ENCODE data around the gene AUTS2.

Gene AUTS2

GRCh38 chr7:69795932-69796331 is 197.7 kb downstream of the AUTS2 start:
- H3K4me3 Mint-ChIP-seq = no peak overlapping the region
- H3K27me3 Mint-ChIP-seq (ENCODE audit: low read depth, poor library complexity) = no peaks in the 10 kb centered on the region
- no peak for DNase-seq
- no peaks in the 10 kb centered on the region for H3K36me3 Mint-ChIP-seq (ENCODE audit: low read depth)
- no peak overlapping the region for H3K27ac Mint-ChIP-seq
- TF ChIP-seq CTCF (IDR thresholded peaks at IDR 0.05) = no peak
- H3K9me3 Mint-ChIP-seq = no peaks in the 10 kb centered on the region
- peaks cover 66% of the 10 kb centered on the region for H3K4me1 Mint-ChIP-seq

- H3K9me3 Mint-ChIP-seq = no peaks in the 10 kb centered on the region
- no peaks in the 10 kb centered on the region for H3K36me3 Mint-ChIP-seq (ENCODE audit: low read depth)
- peaks cover 66% of the 10 kb centered on the region for H3K4me1 Mint-ChIP-seq
- no peaks in the 10 kb centered on the region for H3K27me3 Mint-ChIP-seq (ENCODE audit: low read depth, poor library complexity)
- H3K27ac Mint-ChIP-seq = no peak overlapping the region
- no peak for TF ChIP-seq CTCF (IDR thresholded peaks at IDR 0.05)
- no peak for DNase-seq
- no peak overlapping the region for H3K4me3 Mint-ChIP-seq
These were observed 198.1 kb downstream of the AUTS2 start for GRCh38 chr7:69796416-69796815.

- no peak overlapping the region for H3K27ac Mint-ChIP-seq
- H3K4me1 Mint-ChIP-seq = peaks cover 69% of the 10 kb centered on the region
- no peak for TF ChIP-seq CTCF (IDR thresholded peaks at IDR 0.05)
- H3K4me3 Mint-ChIP-seq = no peak overlapping the region
- no peaks in the 10 kb centered on the region for H3K36me3 Mint-ChIP-seq (ENCODE audit: low read depth)
- DNase-seq = no peak
- H3K9me3 Mint-ChIP-seq = no peaks in the 10 kb centered on the region
- H3K27me3 Mint-ChIP-seq (ENCODE audit: low read depth, poor library complexity) = no peaks in the 10 kb centered on the region
These were observed 200.9 kb downstream of the AUTS2 start for GRCh38 chr7:69799048-69799697.

GRCh38 chr7:69799990-69800389 is 201.7 kb downstream of the AUTS2 start:
- H3K4me3 Mint-ChIP-seq = no peak overlapping the region
- no peak for TF ChIP-seq CTCF (IDR thresholded peaks at IDR 0.05)
- no peaks in the 10 kb centered on the region for H3K27me3 Mint-ChIP-seq (ENCODE audit: low read depth, poor library complexity)
- no peaks in the 10 kb centered on the region for H3K36me3 Mint-ChIP-seq (ENCODE audit: low read depth)
- H3K9me3 Mint-ChIP-seq = no peaks in the 10 kb centered on the region
- H3K4me1 Mint-ChIP-seq = peaks cover 77% of the 10 kb centered on the region
- no peak for DNase-seq
- peak overlapping the region; percentile 75 for H3K27ac Mint-ChIP-seq

GRCh38 chr7:69800495-69800894 is 202.2 kb downstream of the AUTS2 start:
- H3K4me1 Mint-ChIP-seq = peaks cover 82% of the 10 kb centered on the region
- peak overlapping the region; percentile 30 for H3K4me3 Mint-ChIP-seq

More at GRCh38 chr7:69800495-69800894, 202.2 kb downstream of the AUTS2 start:
- no peak for TF ChIP-seq CTCF (IDR thresholded peaks at IDR 0.05)
- H3K9me3 Mint-ChIP-seq = no peaks in the 10 kb centered on the region
- H3K27ac Mint-ChIP-seq = peak overlapping the region; percentile 11
- DNase-seq = peak; percentile 37
- no peaks in the 10 kb centered on the region for H3K27me3 Mint-ChIP-seq (ENCODE audit: low read depth, poor library complexity)
- H3K36me3 Mint-ChIP-seq (ENCODE audit: low read depth) = no peaks in the 10 kb centered on the region
